GM18511 (cell line): ENCODE data around the gene RADIL.
A peak's percentile ranks its signal among the peaks of the same experiment; 100 is the strongest.

Experiments used
- ATAC-seq: cut with Tn5 transposase; IDR thresholded peaks from one replicate; pipeline ENCODE4 v1.9.1; 2021; ENCODE audit warnings: mild to moderate bottlenecking, moderate library complexity; ENCODE audit not compliant: unreplicated experiment

The RADIL gene

DNA sequence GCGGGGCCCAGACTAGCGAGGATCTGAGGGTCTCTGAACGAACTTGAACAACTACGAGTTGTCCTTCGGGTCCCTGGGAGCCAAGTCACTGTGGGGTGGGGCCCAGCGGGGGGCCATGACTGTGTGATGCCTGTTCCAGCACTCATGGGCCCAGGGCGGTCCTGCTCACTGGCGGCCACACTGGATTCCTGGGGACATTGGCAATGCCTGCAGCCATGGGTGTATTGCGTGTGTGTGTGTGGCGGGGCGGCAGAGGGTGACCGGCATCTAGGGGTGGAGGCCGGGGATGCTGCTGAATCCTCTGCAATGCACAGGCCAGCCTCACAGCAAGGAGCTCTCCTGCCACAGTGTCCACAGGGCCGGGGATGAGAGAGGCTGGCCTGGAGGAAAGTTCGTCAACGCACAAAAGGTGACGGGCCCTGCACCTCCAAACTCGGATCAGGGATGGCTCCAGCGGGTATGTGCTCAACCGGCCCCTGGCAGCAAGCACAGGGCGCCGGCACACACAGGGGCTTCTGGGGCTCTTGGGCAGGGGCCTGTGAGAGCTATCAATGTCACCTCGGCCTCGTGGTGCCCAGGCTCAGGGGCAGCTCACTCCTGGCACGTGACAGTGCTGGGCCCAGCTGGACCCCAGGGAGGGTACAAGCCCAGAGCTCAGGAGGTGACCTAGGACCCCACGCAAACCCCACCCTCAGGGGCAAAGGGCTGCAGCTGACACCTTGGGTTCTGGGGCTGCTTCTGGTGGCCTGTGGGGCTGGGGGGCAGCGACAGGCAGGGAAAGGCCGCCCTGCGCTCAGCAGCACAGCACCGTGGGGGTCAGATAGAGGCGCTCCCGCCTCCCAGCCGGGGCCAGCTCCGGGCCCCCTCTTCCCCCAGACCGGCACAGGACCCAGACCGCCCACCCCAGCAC is 49.6 kb downstream of the RADIL start:
- no peak for ATAC-seq

DNA sequence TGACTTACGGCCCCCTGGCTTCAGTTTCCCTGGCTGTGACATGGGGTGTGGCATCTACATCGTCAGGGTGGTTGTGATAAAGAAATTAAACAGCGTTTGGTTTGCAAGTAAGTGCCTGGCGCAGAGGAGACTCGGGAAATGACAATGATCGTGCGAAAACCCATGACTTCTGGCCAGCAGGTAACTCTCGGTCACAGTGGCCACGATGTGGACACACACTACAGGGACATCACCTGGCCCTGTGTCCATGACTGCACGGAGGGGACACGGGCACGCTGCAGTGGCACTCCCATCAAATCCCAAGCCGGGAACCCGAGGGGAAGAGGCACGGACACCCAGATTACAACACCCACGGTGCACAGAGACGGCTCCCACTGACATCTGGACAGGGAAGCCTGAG is 50.3 kb downstream of the RADIL start:
- ATAC-seq: no peak

DNA sequence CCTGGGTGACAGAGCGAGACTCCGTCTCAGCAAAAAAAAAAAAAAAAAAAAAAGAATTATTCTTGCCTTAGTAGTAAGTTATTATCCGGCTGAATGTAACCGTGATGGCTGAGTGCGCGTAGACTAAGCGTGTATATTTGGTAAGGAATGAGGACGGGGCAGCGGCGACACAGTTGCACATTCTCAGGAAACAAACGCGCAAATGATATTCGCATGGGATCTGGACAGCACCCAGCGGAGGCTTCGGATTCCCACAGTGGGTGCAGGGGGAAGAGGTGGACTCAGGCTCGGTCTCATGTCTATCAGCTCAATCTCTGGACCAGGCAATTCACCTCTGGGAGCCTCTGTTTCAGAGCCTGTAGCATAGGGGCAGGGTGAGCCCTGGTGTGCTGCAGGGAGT is 50.8 kb downstream of the RADIL start:
- no peak for ATAC-seq

DNA sequence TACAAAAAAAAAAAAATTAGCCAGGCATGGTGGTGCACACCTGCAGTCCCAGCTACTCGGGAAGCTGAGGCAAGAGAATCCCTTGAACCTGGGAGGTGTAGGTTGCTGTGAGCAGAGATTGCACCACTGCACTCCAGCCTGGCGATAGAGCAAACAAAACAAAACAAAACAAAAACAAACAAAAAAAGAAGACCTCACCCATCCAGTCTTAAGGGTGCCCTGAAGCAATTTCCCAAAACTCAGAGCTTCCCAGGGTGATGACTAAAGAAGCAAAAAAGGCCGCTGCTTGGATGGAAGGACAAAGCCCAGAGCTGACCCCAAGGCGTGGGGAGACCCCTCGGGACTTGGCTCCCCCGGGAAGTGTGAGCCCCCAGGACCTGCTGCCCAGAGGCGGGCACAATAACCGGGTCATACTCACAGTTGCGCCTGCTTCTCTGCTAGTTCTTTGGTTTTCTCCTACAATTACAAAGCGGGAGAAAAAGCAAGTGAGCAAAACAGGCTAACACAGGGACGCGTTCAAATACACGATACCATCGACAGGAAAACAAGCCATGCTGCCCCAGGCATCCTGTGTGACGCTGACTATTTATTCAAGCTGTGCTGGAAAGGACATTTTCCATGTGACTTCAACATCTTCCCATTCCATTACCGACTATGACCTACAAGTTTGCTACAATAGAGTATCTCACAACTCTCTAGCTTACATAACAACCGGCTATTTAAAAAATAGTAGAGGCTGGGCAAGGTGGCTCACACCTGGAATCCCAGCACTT is 51.6 kb downstream of the RADIL start:
- no peak for ATAC-seq

DNA sequence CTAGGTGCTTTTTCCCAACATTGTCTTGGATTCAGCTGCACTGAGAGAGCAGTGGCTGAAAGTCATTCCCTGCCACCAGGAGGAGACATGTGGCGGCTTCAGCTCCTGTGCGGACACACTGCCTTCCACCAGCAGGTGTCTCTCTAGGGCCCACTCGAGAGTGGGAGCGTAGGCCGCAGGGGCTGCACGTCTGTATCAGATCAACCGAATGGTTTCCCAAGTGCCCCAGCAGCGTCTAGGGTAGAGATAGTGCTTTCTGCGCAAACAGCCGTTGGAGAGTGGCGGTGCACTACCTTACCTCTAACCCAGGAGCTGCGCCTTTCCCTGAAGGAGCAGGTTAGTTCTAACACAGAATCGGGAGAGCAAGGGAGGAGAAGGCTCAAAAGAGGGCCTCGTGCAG is 53.3 kb downstream of the RADIL start:
- peak; percentile 75 for ATAC-seq

DNA sequence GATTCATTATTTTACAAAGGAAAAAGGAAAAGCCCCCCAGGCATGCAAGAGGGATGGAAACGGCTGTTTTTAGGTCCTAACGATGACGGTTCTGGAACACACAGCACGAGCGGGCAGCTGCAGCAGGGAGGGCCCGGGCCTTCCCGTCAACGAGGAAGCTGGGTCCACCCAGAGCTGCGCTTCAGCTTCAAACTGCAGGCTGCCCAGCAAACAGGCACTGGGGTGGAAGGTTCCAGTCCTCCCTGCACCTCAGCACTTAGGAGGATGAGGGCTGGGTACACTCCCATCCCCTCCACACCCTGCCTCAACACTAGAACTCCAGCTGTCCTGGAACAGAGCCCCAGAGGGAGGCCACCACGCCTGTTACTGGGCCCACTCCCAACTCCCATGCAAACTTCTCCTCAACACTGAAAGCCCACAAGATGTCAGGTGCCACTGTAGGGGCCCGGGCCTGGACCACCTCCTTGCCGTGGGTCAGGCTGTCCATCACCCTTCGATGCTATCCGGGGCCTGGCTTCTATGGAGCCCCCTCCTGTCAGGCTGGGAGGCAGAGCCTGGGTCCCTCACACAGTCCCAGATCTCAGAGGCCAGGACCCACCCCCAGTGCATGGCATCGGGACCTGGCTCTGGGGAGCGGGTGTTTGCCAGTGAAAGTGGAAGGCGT is 54.7 kb downstream of the RADIL start:
- ATAC-seq: no peak

DNA sequence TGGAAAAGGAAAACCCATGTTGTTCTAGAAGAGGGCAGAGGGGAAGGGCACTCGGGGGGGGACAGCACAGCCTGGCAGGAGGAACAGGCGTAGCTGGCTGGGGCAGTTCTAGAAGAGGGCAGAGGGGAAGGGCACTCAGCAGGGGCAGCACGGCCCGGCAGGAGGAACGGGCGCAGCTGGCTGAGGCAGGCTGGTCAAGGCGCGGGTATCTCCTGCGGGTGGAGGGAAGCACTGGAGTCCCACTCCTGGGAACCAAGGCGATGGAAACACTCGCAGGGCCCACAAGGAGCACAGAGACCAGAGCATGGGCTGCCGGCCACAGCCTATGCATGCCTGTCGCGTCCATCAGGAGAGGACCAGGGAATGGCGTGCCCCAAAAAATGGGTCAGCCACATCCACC is 58.4 kb downstream of the RADIL start:
- ATAC-seq: no peak

DNA sequence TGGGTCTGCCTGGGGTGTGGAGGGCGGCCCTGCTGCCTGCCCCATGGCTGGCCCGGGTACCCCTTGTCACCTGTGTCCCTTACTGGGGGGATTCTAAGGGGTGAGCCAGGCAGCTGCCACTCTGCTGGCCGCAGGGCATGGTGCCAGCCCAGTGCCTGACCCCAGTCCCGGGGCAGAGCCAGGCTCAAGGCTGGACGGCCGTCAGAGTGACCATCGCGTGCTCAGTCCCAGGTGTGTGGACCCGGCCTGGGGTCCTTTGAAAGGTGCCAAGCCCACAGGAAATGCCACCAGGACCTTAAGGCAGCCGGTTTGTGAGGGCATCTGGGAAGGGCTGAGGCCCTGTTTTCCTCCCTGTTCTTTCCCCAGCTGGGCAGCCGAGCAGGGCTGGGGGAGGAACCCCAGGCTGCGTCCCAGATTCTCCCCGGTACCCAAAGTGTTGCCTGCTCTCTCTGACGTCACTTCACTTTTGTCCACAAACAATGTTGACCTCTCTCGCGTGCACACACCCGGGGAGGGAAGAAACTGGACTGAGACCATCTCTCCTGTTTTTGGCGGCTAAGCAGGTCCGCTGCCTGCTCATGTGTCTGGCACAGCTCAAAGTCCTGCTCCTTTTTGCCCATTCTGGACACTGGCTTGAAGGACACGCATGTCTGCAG is 59.3 kb downstream of the RADIL start:
- no peak for ATAC-seq

DNA sequence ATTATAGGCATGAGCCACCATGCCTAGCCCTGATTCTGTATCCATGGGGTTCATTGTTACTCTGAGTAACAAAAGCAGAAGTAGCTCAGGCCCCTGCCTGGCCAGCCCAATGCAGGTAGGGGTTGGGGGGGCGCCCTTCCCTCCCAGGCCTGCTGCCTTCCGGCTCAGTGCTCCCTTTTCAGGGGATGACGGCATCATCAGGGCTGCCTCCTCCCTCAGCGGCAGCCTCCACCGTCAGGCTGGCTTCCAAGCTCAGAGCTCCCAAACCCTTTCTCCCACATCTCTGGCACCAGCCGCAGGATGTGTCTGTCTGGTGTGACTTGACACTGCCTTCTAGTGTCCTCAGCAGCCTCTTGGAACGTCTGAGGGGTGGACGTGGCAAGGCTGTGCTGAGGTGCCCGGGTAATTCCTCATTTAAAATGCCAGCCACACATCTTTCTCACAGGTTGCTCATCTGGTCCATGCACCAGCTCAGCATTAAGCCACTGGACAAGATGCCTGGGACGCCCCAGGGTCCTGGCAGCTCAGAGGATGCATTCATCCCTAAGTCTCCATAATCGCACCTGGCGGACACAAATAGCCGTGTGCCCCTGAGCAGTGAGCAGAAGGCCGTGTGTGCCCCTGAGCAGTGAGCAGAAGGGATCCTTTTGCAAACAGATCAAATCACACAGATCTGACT is 59.9 kb downstream of the RADIL start:
- no peak for ATAC-seq

DNA sequence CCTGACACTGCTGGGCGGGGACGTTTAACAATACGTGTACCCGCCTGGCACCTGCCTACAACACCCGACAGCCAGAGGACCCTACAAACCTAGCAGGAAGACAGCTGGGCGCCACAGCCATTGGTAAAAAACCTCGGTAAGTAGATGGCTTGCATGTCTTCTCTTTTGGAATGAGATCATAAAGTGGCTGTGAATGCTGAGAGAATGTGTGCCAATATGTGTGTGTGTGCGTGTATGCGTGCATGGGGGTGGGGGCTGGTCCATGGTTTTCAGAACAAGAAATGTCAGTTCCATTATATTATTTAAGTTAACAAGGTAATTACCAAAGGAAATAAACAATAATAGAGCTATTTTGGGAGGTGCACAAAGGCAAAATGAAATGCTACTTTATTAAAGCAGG is 60.8 kb downstream of the RADIL start:
- no peak for ATAC-seq

DNA sequence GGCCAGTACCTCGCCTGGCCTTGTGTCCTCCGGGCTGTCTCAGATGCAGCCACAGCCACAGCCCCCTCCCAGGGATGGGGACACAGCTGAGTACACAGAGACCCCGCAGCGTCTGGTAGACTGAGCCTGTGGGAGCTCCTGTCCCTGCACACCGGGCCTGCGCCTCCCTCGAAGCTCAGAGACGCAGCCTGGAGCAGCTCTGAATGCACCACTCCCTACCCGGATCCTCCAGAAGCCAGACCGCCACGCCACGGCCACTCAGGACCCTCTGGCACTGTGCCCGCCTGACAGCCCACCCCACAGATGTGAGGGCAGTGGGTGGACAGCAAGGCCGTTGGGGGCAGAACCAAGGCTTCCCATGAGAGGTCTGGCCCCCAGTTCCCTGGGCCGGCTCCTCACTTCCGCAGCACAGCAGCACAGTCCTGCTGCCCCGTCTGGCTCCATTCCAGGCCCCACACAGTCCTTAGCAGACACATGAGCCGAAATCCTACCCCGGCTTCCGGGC is 62.5 kb downstream of the RADIL start:
- no peak for ATAC-seq

DNA sequence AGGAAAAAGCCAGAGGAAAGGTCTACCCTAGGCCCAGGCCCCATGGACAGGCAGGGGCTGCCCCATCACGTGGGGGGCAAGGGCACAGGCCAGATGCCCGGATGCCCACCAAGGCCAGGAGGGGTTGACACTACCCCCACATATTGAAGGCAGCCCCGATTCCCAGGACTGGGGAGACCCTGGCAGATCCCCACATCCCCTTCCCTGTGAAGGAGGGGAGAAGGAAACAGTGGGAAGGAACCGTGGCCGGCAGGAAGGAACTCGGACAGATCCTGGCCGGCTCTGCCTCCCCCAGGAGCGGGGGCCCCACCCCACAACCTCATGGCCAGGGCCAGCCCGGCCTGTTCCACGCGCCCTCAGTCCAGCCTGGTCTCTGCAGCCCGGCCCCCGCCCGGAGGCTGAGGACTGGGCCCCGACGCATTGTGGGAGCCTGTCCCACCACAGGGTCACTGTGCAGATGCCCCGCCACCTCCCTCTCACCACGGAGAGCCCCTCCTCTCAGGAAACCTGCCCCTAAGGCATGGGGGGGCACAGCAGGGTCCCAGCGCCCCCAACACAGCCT is 63.0 kb downstream of the RADIL start:
- no peak for ATAC-seq

DNA sequence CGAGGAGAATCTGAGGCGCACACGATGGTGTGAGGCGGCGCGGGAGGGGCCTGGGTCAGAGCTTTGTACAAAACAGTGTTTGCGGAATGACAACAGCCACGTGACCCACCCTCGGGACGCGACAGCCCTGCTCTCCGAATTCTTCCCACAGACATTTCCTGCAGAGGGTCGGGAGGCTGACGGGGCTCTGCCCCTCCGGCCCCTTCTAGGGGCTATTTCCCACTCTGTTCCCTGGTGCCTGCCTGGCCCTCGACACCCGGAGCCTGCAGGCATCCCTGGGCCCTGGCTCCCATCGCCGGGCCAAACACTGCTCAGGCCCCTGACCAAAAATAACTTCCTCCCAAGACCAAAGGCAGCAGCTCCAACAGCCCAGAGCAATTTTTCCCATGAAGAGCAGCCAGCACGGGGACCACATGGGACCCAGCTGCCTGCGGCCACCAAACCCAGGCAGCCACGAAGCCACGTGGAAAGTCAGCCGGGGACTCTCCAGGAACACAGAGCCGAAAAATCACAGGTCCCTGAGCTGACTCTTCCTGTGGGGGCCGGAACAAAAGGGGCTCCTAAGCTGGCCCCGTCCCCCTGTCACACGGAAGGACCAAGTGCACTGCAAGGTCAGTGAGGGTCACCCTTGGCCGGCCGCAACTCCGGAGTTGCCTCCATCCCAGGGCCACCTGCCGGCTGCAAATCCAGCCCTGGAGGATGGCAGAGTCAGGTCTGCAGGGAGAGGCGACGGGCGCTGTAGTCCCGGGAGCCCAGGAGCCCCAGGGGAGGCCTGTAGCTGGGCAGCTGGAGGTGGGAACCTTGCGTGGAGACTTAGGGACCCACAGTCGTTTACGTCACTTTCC is 63.7 kb downstream of the RADIL start:
- no peak for ATAC-seq

DNA sequence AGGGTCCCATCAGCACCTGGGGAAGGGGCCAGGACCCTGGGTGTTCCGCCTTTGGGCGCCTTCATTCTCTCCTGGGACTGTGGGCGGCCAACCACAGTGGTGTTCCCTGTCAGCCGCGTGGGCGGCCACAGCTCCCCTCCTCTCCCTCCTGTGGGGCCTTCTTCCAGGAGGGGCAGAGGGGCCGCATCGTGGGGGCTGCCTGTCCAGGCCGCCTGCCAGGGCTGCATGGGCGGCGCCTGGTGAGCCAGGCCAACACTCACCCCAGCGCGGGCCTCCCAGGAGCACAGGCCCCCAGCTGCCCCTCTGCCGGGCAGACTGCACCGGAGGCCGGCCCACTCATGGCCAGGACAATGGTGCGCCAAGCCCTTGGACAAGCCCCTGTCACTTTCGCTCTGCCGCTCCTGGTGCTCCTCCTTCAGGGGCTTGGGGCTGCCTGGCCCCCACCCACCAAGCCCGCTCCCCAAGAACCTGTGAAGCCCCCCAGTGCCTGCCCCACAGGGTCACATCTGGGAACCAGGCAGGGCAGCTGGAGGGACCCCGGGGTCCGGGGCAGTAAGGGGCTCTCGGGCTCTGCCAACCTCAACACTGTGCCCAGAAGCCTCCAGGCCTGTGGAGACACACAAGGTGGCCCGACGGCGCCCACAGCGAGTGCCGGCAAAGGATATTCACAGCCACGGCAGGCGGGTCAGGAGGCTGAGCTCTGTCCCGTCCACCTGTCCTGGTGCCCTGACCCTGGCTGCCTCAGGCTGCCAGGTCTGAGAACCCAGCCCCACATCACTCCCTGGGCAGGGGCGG is 65.3 kb downstream of the RADIL start:
- ATAC-seq: no peak

DNA sequence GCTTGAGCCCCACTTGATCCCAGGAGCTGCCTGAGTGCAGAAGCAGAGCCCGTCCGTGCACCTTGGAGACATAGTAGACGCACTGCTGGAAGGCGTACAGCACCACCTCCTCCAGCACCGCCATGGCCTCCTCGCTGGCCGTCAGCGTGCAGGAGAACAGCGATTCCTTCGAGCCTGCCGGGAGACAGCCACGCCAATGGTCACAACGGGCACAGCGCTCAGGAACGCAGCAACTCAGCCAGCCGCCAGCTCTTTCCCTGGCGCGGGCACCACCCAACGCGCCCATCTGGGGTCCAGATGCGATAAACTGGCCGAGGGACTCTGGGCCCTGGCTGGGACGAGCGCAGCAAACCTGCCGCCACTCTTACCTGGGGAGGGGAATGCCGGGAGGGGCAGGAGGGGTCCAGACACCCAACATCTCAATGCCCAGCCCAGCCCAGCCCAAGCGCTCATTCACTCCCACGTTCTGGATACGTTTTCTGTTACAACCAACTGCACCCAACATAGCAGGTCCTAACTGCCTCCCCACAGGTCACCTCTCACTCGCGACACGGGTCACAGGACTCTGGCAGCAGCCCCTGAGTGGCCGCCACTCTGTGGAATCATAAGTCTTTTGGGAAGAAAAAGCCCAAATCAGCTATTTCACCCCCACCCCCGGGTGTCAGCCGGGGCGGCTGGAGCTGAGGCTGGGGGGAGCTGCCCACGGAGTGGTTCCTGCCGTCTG is 66.2 kb downstream of the RADIL start:
- ATAC-seq: no peak

DNA sequence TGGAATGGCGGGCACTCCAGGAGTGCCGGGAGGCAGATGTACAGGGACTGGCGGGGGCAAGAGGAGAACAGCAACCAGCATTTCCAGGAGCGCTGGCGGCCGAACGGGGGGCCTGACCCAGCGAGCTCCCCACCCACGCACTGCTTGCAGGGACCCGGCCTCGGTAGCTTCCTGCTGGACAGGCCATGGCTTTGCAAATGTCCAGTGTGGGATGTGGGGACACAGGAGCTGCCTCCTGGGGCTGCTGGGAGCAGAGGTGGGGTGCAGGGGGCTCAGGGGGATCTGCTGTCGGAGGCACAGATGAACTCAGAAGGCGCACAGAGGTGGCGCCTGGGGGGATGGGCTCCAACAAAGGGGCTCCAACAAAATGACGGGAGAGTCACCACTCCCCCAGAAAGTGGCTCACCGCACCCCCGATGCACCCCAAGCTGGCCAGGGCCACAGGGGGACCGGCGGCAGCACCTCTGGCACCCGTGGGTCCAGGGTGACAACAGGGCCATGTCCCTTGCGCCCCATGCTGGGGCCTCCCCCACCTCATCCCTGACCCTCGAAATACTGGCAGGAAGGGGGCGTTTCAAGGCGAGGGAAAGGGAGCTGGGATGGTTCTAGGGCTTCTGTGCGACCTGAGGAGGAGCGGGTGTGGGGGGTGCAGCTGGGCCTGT is 67.0 kb downstream of the RADIL start:
- ATAC-seq: no peak
